Thyroid gland (tissue), 4 donors: ENCODE data around the gene PRND. TPM values are rescaled to one million over a fixed set of nuclear protein-coding genes. Genes with fewer than 3 reads are reported as not detected.

ENCODE experiments used
- DNase-seq, 2 donors: peaks; one replicate each; pipeline ENCODE4 v3.0.0-alpha.2; 2019
- H3K27ac ChIP-seq, 3 donors: fragments of 200-600 bp; sonication (generic); 1 replicate in 2 of 3; 2 replicates in 1 of 3; pipeline ENCODE4 v1.5.1; 2016 to 2019; ENCODE audit warnings: mild to moderate bottlenecking in 1 of 3, moderate library complexity in 1 of 3
- H3K27me3 ChIP-seq: fragments of 200-600 bp; sonication (generic); one replicate; pipeline ENCODE4 v1.5.1; 2019
- H3K36me3 ChIP-seq, 2 donors: fragments of 200-600 bp; sonication (generic); one replicate each; pipeline ENCODE4 v1.5.1; 2016 to 2019
- H3K4me1 ChIP-seq, 2 donors: fragments of 200-600 bp; sonication (generic); one replicate each; pipeline ENCODE4 v1.5.1; 2017 to 2019
- H3K4me3 ChIP-seq, 3 donors: fragments of 200-600 bp; sonication (generic); replicated peaks in 1 of 3; 1 replicate in 2 of 3; 2 replicates in 1 of 3; pipeline ENCODE4 v1.5.1; 2016; ENCODE audit warnings: mild to moderate bottlenecking in 1 of 3
- H3K9me3 ChIP-seq: fragments of 200-600 bp; sonication (generic); one replicate; pipeline ENCODE4 v1.5.1; 2017
- CTCF ChIP-seq, 6 experiments: fragments of 200-600 bp in 3 of 6; fragments of 450-650 bp in 3 of 6; sonication (generic) in 3 of 6; IDR thresholded peaks; one replicate each; pipeline ENCODE4 v1.5.1; 2016 to 2019; ENCODE audit warnings: antibody characterized with exemption in 6 of 6, mild to moderate bottlenecking in 2 of 6, inconsistent platforms in 1 of 6, moderate library complexity in 1 of 6
- POLR2A ChIP-seq, 2 donors: fragments of 450-650 bp; IDR thresholded peaks; one replicate each; pipeline ENCODE4 v1.6.1; 2017; ENCODE audit warnings: antibody characterized with exemption in 2 of 2, mild to moderate bottlenecking in 2 of 2, moderate library complexity in 1 of 2
- WGBS, 2 donors: methylation state at CpG; one replicate each; pipeline ENCODE4 v1.1.5; 2017; 5-methylcytosine and 5-hydroxymethylcytosine counted together
- intact Hi-C: fragments of 100-400 bp; cut with DNase I; formaldehyde crosslinking; loops from one replicate; pipeline ENCODE4 v1.15.1; 2023
- total RNA-seq, 4 donors: library from RNA; depleted of rRNA; stranded (reverse); fragments of >200 nt; gene quantifications; one replicate each; pipeline ENCODE4 v1.2.3, GENCODE V29; 2016

Gene PRND
- total RNA-seq, 4 donors from 2014 or later = 0.89 to 2.0 TPM; not detected in 2

- no peak overlapping the region for H3K4me3 ChIP-seq
- no peaks in the 10 kb centered on the region for H3K4me1 ChIP-seq
- intact Hi-C loops = no loop called here
- no peaks in the 10 kb centered on the region for H3K36me3 ChIP-seq
- TF ChIP-seq POLR2A (IDR thresholded peaks at IDR 0.05) (no peak), CTCF (IDR thresholded peaks at IDR 0.05) (no peak)
- H3K27ac ChIP-seq = no peak overlapping the region
- WGBS, 2 donors = 95 to 98% methylated on average over 6 of the region's 6 CpGs
- H3K9me3 ChIP-seq = no peaks in the 10 kb centered on the region
- DNase-seq = no peak
- H3K27me3 ChIP-seq = no peaks in the 10 kb centered on the region
Observed at GRCh38 chr20:4710106-4710475, 11.6 kb upstream of the PRND start.

- no peaks in the 10 kb centered on the region for H3K4me1 ChIP-seq
- no peak for DNase-seq
- H3K36me3 ChIP-seq = no peaks in the 10 kb centered on the region
- TF ChIP-seq POLR2A (IDR thresholded peaks at IDR 0.05) (no peak), CTCF (IDR thresholded peaks at IDR 0.05) (no peak)
- no peak overlapping the region for H3K4me3 ChIP-seq
- intact Hi-C loops = no loop called here
- no peaks in the 10 kb centered on the region for H3K27me3 ChIP-seq
- 91 to 95% methylated on average over 5 of the region's 5 CpGs for WGBS, 2 donors
- no peaks in the 10 kb centered on the region for H3K9me3 ChIP-seq
- H3K27ac ChIP-seq = no peak overlapping the region
Observed at GRCh38 chr20:4711511-4711910, 10.2 kb upstream of the PRND start.

- no peak for DNase-seq
- Histone ChIP-seq H3K9me3 (no peaks in the 10 kb centered on the region), H3K27me3 (no peaks in the 10 kb centered on the region), H3K4me3 (no peak overlapping the region), H3K4me1 (no peaks in the 10 kb centered on the region), H3K27ac (no peak overlapping the region), H3K36me3 (no peaks in the 10 kb centered on the region)
- TF ChIP-seq CTCF (IDR thresholded peaks at IDR 0.05) (no peak), POLR2A (IDR thresholded peaks at IDR 0.05) (no peak)
- intact Hi-C loops = no loop called here
- WGBS, 2 donors = 86 to 94% methylated on average over 7 of the region's 7 CpGs
Observed at GRCh38 chr20:4713401-4713800, 8.3 kb upstream of the PRND start.

GRCh38 chr20:4714818-4715217 is 6.9 kb upstream of the PRND start:
- no peaks in the 10 kb centered on the region for H3K27me3 ChIP-seq
- H3K4me3 ChIP-seq = no peak overlapping the region
- no peaks in the 10 kb centered on the region for H3K36me3 ChIP-seq
- no peak for TF ChIP-seq CTCF (IDR thresholded peaks at IDR 0.05)
- TF ChIP-seq POLR2A (IDR thresholded peaks at IDR 0.05) = no peak
- no peak overlapping the region for H3K27ac ChIP-seq
- intact Hi-C loops = no loop called here
- DNase-seq = no peak
- WGBS, 2 donors = 33 to 88% methylated on average over 1 of the region's 1 CpG
- H3K9me3 ChIP-seq = no peaks in the 10 kb centered on the region
- H3K4me1 ChIP-seq = no peaks in the 10 kb centered on the region

GRCh38 chr20:4717816-4718570 is 3.7 kb upstream of the PRND start:
- intact Hi-C loops = no loop called here
- WGBS, 2 donors = 71 to 78% methylated on average over 12 of the region's 12 CpGs

More at GRCh38 chr20:4717816-4718570, 3.7 kb upstream of the PRND start:
- H3K27me3 ChIP-seq = no peaks in the 10 kb centered on the region
- H3K4me1 ChIP-seq = peaks cover 0 to 4% of the 10 kb centered on the region in 2 donors
- H3K9me3 ChIP-seq = no peaks in the 10 kb centered on the region
- H3K36me3 ChIP-seq = no peaks in the 10 kb centered on the region
- TF ChIP-seq CTCF (IDR thresholded peaks at IDR 0.05) (no peak), POLR2A (IDR thresholded peaks at IDR 0.05) (no peak)
- DNase-seq = peak in 1 of 2 donors; percentile 16
- H3K4me3 ChIP-seq = no peak overlapping the region
- no peak overlapping the region for H3K27ac ChIP-seq
